Measurements from ENCODE around the gene BTBD9.
A peak's percentile ranks its signal among the peaks of the same experiment; 100 is the strongest.

The BTBD9 gene

GRCh38 chr6:38355519-38355918 lies 284.2 kb downstream of the BTBD9 start:
- Histone ChIP-seq H3K27me3 (ENCODE audit: control insufficient read depth, low read length) (peaks cover 37% of the 10 kb centered on the region), H3K27ac (ENCODE audit: low read depth, low read length) (no peak overlapping the region), H3K9me2 (replicated peaks; ENCODE audit: control insufficient read depth, low read length) (no peaks in the 10 kb centered on the region), H4K20me1 (ENCODE audit: control insufficient read depth, insufficient read depth, low read depth, low read length) (no peaks in the 10 kb centered on the region), H3K4me2 (ENCODE audit: low read length) (no peak overlapping the region), H3K9me3 (ENCODE audit: control insufficient read depth, insufficient read depth, low read length) (no peaks in the 10 kb centered on the region), H3K4me1 (ENCODE audit: control insufficient read depth, low read length) (no peaks in the 10 kb centered on the region), H3K4me3 (ENCODE audit: low read length) (no peak overlapping the region), H3F3A (ENCODE audit: control insufficient read depth, insufficient read depth) (no peaks in the 10 kb centered on the region), H3K36me3 (ENCODE audit: control insufficient read depth, low read length) (no peaks in the 10 kb centered on the region), H3K79me2 (ENCODE audit: control insufficient read depth, low read length) (no peaks in the 10 kb centered on the region)
- TF ChIP-seq EZH2phosphoT487 (IDR thresholded peaks at IDR 0.05; ENCODE audit: borderline replicate concordance, low read length), result no peak
- TF ChIP-seq CTCF (IDR thresholded peaks at IDR 0.05; ENCODE audit: low read depth, low read length, poor library complexity, severe bottlenecking), result no peak

GRCh38 chr6:38354905-38355304 lies 284.8 kb downstream of the BTBD9 start:
- no peaks in the 10 kb centered on the region for H3K79me2 ChIP-seq (ENCODE audit: control insufficient read depth, low read length)
- H3K9me2 ChIP-seq (replicated peaks; ENCODE audit: control insufficient read depth, low read length), result no peaks in the 10 kb centered on the region
- TF ChIP-seq EZH2phosphoT487 (IDR thresholded peaks at IDR 0.05; ENCODE audit: borderline replicate concordance, low read length), result no peak
- no peaks in the 10 kb centered on the region for H3F3A ChIP-seq (ENCODE audit: control insufficient read depth, insufficient read depth)
- H4K20me1 ChIP-seq (ENCODE audit: control insufficient read depth, insufficient read depth, low read depth, low read length), result no peaks in the 10 kb centered on the region
- H3K4me1 ChIP-seq (ENCODE audit: control insufficient read depth, low read length), result no peaks in the 10 kb centered on the region
- no peak overlapping the region for H3K27ac ChIP-seq (ENCODE audit: low read depth, low read length)
- H3K36me3 ChIP-seq (ENCODE audit: control insufficient read depth, low read length), result no peaks in the 10 kb centered on the region
- H3K9me3 ChIP-seq (ENCODE audit: control insufficient read depth, insufficient read depth, low read length), result no peaks in the 10 kb centered on the region
- H3K4me3 ChIP-seq (ENCODE audit: low read length), result no peak overlapping the region
- H3K27me3 ChIP-seq (ENCODE audit: control insufficient read depth, low read length), result peaks cover 37% of the 10 kb centered on the region
- no peak overlapping the region for H3K4me2 ChIP-seq (ENCODE audit: low read length)

GRCh38 chr6:38354037-38354381 lies 285.7 kb downstream of the BTBD9 start:
- H3K9me3 ChIP-seq (ENCODE audit: control insufficient read depth, insufficient read depth, low read length), result no peaks in the 10 kb centered on the region
- H3K27me3 ChIP-seq (ENCODE audit: control insufficient read depth, low read length), result peaks cover 37% of the 10 kb centered on the region
- no peaks in the 10 kb centered on the region for H3K79me2 ChIP-seq (ENCODE audit: control insufficient read depth, low read length)
- no peak for TF ChIP-seq CTCF (IDR thresholded peaks at IDR 0.05; ENCODE audit: low read depth, low read length, poor library complexity, severe bottlenecking)
- no peak for TF ChIP-seq EZH2phosphoT487 (IDR thresholded peaks at IDR 0.05; ENCODE audit: borderline replicate concordance, low read length)
- no peaks in the 10 kb centered on the region for H3K4me1 ChIP-seq (ENCODE audit: control insufficient read depth, low read length)
- H3K27ac ChIP-seq (ENCODE audit: low read depth, low read length), result no peak overlapping the region
- no peak overlapping the region for H3K4me3 ChIP-seq (ENCODE audit: low read length)
- H3K36me3 ChIP-seq (ENCODE audit: control insufficient read depth, low read length), result no peaks in the 10 kb centered on the region
- no peaks in the 10 kb centered on the region for H3F3A ChIP-seq (ENCODE audit: control insufficient read depth, insufficient read depth)
- H4K20me1 ChIP-seq (ENCODE audit: control insufficient read depth, insufficient read depth, low read depth, low read length), result no peaks in the 10 kb centered on the region
- H3K9me2 ChIP-seq (replicated peaks; ENCODE audit: control insufficient read depth, low read length), result no peaks in the 10 kb centered on the region
- H3K4me2 ChIP-seq (ENCODE audit: low read length), result no peak overlapping the region

- H3K4me3 ChIP-seq (ENCODE audit: low read length), result no peak overlapping the region
- H3K36me3 ChIP-seq (ENCODE audit: control insufficient read depth, low read length), result no peaks in the 10 kb centered on the region
- H3K4me2 ChIP-seq (ENCODE audit: low read length), result no peak overlapping the region
- no peaks in the 10 kb centered on the region for H3K4me1 ChIP-seq (ENCODE audit: control insufficient read depth, low read length)
- TF ChIP-seq EZH2phosphoT487 (IDR thresholded peaks at IDR 0.05; ENCODE audit: borderline replicate concordance, low read length) (peak; percentile 89), CTCF (IDR thresholded peaks at IDR 0.05; ENCODE audit: low read depth, low read length, poor library complexity, severe bottlenecking) (no peak)
- H3K79me2 ChIP-seq (ENCODE audit: control insufficient read depth, low read length), result no peaks in the 10 kb centered on the region
- H3K9me3 ChIP-seq (ENCODE audit: control insufficient read depth, insufficient read depth, low read length), result no peaks in the 10 kb centered on the region
- H3F3A ChIP-seq (ENCODE audit: control insufficient read depth, insufficient read depth), result no peaks in the 10 kb centered on the region
- H3K9me2 ChIP-seq (replicated peaks; ENCODE audit: control insufficient read depth, low read length), result no peaks in the 10 kb centered on the region
- H3K27me3 ChIP-seq (ENCODE audit: control insufficient read depth, low read length), result peaks cover 37% of the 10 kb centered on the region
- no peaks in the 10 kb centered on the region for H4K20me1 ChIP-seq (ENCODE audit: control insufficient read depth, insufficient read depth, low read depth, low read length)
- H3K27ac ChIP-seq (ENCODE audit: low read depth, low read length), result no peak overlapping the region
These were observed 286.3 kb downstream of the BTBD9 start for GRCh38 chr6:38353310-38354036.

All from DOHH2 (cell line).